MCF 10A (cell line): Measurements from ENCODE around the gene KRT86. TPM values are rescaled to one million over a fixed set of nuclear protein-coding genes. Genes with fewer than 3 reads are reported as not detected.

ENCODE experiments used
- BruUV-seq: library from RNA; stranded (reverse); fragments of 400-500 nt; replicated peaks from 2 replicates; lab custom pipeline; 2021; lab: Mats Ljungman, UMichigan
- CTCF ChIA-PET: fragments of 300-600 bp; sonication (Branson Sonifier 250); formaldehyde crosslinking; extraction: SDS; loops from one replicate; lab custom pipeline; 2021; ENCODE audit warnings: antibody characterized with exemption, inconsistent platforms; lab: Yijun Ruan, JAX
- POLR2A ChIA-PET: fragments of 300-600, 350-650 bp; sonication (Branson Sonifier 250); formaldehyde crosslinking; extraction: SDS; loops from one replicate; lab custom pipeline; 2020; ENCODE audit warnings: antibody characterized with exemption, inconsistent platforms; lab: Yijun Ruan, JAX
- DNase-seq: peaks from one replicate; pipeline ENCODE4 v3.0.0-alpha.2; 2018; ENCODE audit not compliant: unreplicated experiment
- H3K27ac Mint-ChIP-seq: one replicate; pipeline ENCODE4 v1.8.0; 2022; ENCODE audit warnings: mild to moderate bottlenecking, low read depth, mixed read lengths; ENCODE audit not compliant: unreplicated experiment
- H3K27me3 Mint-ChIP-seq: one replicate; pipeline ENCODE4 v1.8.0; 2022; ENCODE audit warnings: mixed read lengths; ENCODE audit not compliant: insufficient read depth, unreplicated experiment
- H3K36me3 Mint-ChIP-seq: one replicate; pipeline ENCODE4 v1.8.0; 2022; ENCODE audit warnings: mild to moderate bottlenecking, moderate library complexity, mixed read lengths; ENCODE audit not compliant: insufficient read depth, unreplicated experiment
- H3K4me1 Mint-ChIP-seq: one replicate; pipeline ENCODE4 v1.8.0; 2022; ENCODE audit warnings: mixed read lengths; ENCODE audit not compliant: insufficient read depth, unreplicated experiment
- H3K4me3 Mint-ChIP-seq: one replicate; pipeline ENCODE4 v1.8.0; 2022; ENCODE audit warnings: mild to moderate bottlenecking, moderate library complexity, mixed read lengths; ENCODE audit not compliant: unreplicated experiment
- H3K9me3 Mint-ChIP-seq: one replicate; pipeline ENCODE4 v1.8.0; 2022; ENCODE audit warnings: mixed read lengths; ENCODE audit not compliant: unreplicated experiment
- intact Hi-C: fragments of 100-400 bp; cut with micrococcal nuclease; formaldehyde crosslinking; loops from 2 replicates; pipeline ENCODE4 v1.14.1; 2022
- total RNA-seq: library from RNA; stranded (reverse); gene quantifications from 2 replicates; pipeline ENCODE4 v1.2.3, GENCODE V29; 2022
- TF ChIP-seq, protein P1 (sequence below): fragments of 200-600 bp; IDR thresholded peaks from one replicate; pipeline ENCODE4 v1.8.0; 2022; ENCODE audit warnings: antibody characterized with exemption, mild to moderate bottlenecking; ENCODE audit not compliant: unreplicated experiment

The KRT86 gene
- total RNA-seq, 1 experiment from 2014 or later: 37.8 TPM

DNA sequence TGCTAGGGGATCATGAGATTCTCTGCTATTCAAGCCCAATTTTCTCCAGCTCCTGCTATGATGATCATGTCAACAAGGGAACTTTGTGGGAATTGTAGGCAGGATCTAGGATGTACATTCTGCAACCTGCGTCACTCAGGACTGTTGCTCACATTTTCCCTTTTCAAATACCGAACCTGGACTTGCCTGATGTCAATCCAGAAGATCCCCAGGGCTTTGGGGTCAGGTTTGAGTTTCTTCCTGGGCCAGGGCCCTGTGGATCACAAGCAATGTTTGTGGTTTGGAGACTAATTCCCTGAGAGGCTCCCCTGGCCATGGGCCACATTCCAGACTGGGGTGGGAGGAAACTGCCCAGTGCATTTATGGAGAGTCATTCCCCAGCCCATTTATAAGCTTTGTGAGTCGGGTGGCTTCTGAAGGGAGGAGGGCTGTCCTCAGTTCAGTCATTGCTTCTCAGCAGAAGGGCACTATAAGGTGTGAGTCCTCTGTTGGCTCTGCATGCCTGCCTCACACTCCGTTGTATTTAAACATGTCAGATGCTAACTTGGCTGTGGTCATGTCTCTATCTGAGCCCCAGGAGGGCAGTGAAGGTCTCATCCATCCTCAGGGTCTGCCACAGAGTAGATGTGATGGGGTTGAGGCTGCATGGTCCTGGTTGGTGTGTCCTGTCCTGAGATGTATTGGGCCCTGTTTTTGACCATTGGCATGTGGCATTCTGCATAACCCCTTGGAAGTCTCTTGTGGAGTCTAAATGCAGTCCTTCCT is 6.5 kb downstream of the KRT86 start:
- ChIA-PET CTCF (interaction anchor here (0.6 to 5.2 kb wide), 18 partner anchors 11 to 1982 kb away, joined by 3 to 70 read pairs (median 6); partner anchors contain the start of gene KRT7), POLR2A (interaction anchor here (0.8 to 4.1 kb wide), 39 partner anchors 10 to 626 kb away, joined by 3 to 37 read pairs (median 6); partner anchors contain the start of genes KRT5, KRT6A, KRT7 and KRT80)
- TF ChIP-seq, protein P1, sequence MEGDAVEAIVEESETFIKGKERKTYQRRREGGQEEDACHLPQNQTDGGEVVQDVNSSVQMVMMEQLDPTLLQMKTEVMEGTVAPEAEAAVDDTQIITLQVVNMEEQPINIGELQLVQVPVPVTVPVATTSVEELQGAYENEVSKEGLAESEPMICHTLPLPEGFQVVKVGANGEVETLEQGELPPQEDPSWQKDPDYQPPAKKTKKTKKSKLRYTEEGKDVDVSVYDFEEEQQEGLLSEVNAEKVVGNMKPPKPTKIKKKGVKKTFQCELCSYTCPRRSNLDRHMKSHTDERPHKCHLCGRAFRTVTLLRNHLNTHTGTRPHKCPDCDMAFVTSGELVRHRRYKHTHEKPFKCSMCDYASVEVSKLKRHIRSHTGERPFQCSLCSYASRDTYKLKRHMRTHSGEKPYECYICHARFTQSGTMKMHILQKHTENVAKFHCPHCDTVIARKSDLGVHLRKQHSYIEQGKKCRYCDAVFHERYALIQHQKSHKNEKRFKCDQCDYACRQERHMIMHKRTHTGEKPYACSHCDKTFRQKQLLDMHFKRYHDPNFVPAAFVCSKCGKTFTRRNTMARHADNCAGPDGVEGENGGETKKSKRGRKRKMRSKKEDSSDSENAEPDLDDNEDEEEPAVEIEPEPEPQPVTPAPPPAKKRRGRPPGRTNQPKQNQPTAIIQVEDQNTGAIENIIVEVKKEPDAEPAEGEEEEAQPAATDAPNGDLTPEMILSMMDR: no peak
- Mint-ChIP-seq H3K9me3 (no peaks in the 10 kb centered on the region), H3K27ac (peak overlapping the region; percentile 98), H3K27me3 (no peaks in the 10 kb centered on the region), H3K4me3 (peak overlapping the region; percentile 50), H3K4me1 (peaks cover 57% of the 10 kb centered on the region), H3K36me3 (peaks cover 13% of the 10 kb centered on the region)
- intact Hi-C loops: loop anchor here (1.0 to 2.0 kb wide), 5 partner anchors 36 to 124 kb away; partner anchors contain the start of genes KRT7 and KRT80
- TSS peak; percentile 74 for BruUV-seq
- peak; percentile 99 for DNase-seq

DNA sequence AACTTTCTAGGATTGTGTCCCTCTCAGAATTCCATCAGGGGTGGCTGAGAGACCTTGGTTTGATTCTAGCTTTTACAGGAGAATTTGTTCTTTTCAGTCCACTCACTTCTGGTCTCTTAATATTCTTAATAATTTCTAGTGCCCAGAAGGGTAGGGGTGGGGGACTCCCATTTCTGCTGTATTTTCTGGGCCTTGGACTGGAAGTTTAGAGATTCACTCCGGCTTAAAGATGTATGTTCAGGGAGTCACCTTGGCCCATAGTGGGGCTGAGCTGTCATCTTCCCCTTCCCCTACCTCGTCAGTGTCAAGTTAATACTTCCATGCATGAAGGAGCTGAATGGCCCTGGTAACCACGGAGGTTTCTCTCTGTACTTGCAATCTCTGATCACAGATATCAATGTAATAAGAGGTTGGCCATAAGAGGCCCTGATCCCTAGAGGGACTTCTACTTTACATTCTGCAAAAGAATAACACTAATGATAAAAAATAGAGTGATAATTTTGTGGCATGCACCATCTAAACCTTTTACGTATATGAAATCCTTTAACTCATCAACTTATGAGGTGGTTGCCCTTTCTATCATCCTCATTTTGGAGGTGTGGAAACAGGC is 10.2 kb downstream of the KRT86 start:
- ChIA-PET POLR2A (interaction anchor here (0.8 to 2.1 kb wide), 15 partner anchors 9 to 231 kb away, joined by 3 to 8 read pairs (median 4); partner anchors contain the start of genes KRT6A and KRT7), CTCF (interaction anchor here (0.6 to 4.0 kb wide), 13 partner anchors 23 to 138 kb away, joined by 3 to 32 read pairs (median 3); no protein-coding TSS in a partner anchor)
- Mint-ChIP-seq H3K9me3 (no peaks in the 10 kb centered on the region), H3K36me3 (peaks cover 30% of the 10 kb centered on the region), H3K4me1 (peaks cover 51% of the 10 kb centered on the region), H3K4me3 (peak overlapping the region; percentile 80), H3K27me3 (no peaks in the 10 kb centered on the region), H3K27ac (peak overlapping the region; percentile 83)
- no TSS peak for BruUV-seq
- intact Hi-C loops: no loop called here
- peak; percentile 61 for DNase-seq
- TF ChIP-seq, protein P1: no peak

DNA sequence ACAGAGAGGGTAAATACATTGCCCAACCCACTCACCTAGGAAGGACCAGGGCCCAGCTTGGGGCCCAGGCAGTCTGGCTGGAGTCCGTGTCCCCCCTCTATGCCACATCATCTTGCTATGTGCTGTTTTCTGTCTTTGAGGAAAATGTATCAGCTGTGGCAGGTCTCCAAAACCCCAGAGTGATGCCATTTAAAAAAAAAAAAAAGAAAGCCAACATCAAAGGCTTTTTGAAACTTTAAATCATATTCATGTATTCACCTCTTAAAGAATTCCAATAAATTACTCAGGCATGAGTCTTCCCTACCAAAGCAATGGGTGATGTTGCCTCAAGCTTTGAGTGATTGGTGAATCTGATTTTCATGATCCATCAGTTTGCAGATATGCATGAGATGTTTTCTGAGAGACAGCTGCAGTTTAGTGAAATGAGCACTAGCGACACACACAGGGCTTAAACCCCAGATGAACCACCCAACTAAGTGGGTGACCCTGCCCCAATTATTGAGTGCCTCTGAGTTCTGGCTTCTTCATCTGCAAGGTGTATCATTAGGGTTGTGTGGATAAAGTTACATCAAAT is 10.8 kb downstream of the KRT86 start:
- Mint-ChIP-seq H3K4me1 (peaks cover 46% of the 10 kb centered on the region), H3K27me3 (no peaks in the 10 kb centered on the region), H3K9me3 (no peaks in the 10 kb centered on the region), H3K4me3 (peak overlapping the region; percentile 80), H3K36me3 (peaks cover 30% of the 10 kb centered on the region), H3K27ac (peak overlapping the region; percentile 83)
- intact Hi-C loops: no loop called here
- TF ChIP-seq, protein P1: no peak
- POLR2A ChIA-PET: interaction anchor here (0.9 to 2.1 kb wide), 13 partner anchors 9 to 231 kb away, joined by 3 to 8 read pairs (median 4); partner anchors contain the start of genes KRT6A and KRT7
- CTCF ChIA-PET: interaction anchor here (0.6 to 4.0 kb wide), 10 partner anchors 10 to 128 kb away, joined by 3 to 32 read pairs (median 4); partner anchors contain the start of gene KRT86
- peak; percentile 69 for DNase-seq
- BruUV-seq: no TSS peak
